Hematopoietic multipotent progenitor cell treated with erythropoietin and hydrocortisone succinate and interleukin-3 and kit ligand, for 15 days (in vitro differentiated cells): ENCODE results near the gene TLR5.

Source experiments
- DNase-seq: peaks from one replicate; pipeline ENCODE4 v3.0.0-alpha.2; 2015; ENCODE audit warnings: low spot score

The TLR5 gene

GRCh38 chr1:223147409-223147808 lies 4.4 kb upstream of the TLR5 start:
- no peak for DNase-seq

- no peak for DNase-seq
Measured at GRCh38 chr1:223146745-223147144, 3.7 kb upstream of the TLR5 start.

- no peak for DNase-seq
Measured at GRCh38 chr1:223144914-223145313, 1.9 kb upstream of the TLR5 start.

GRCh38 chr1:223144431-223144830 lies 1.4 kb upstream of the TLR5 start:
- DNase-seq: no peak

GRCh38 chr1:223143537-223144248 lies 645 bp upstream of the TLR5 start:
- DNase-seq: no peak

GRCh38 chr1:223142269-223142668 lies 779 bp downstream of the TLR5 start:
- no peak for DNase-seq

GRCh38 chr1:223140611-223141405 lies 2.2 kb downstream of the TLR5 start:
- no peak for DNase-seq

GRCh38 chr1:223137455-223138085 lies 5.5 kb downstream of the TLR5 start:
- DNase-seq: no peak

- no peak for DNase-seq
Measured at GRCh38 chr1:223136086-223136485, 7.0 kb downstream of the TLR5 start.

- DNase-seq: no peak
Measured at GRCh38 chr1:223135176-223135942, 7.7 kb downstream of the TLR5 start.

GRCh38 chr1:223133824-223134435 lies 9.1 kb downstream of the TLR5 start:
- peak; percentile 71 for DNase-seq

GRCh38 chr1:223133306-223133823 lies 9.7 kb downstream of the TLR5 start:
- no peak for DNase-seq

GRCh38 chr1:223129229-223129901 lies 13.7 kb downstream of the TLR5 start:
- DNase-seq: peak; percentile 38

- DNase-seq: no peak
Measured at GRCh38 chr1:223126741-223127140, 16.3 kb downstream of the TLR5 start.

- no peak for DNase-seq
Measured at GRCh38 chr1:223125766-223126165, 17.3 kb downstream of the TLR5 start.

- DNase-seq: no peak
Measured at GRCh38 chr1:223123011-223123610, 19.9 kb downstream of the TLR5 start.

GRCh38 chr1:223118418-223118817 lies 24.6 kb downstream of the TLR5 start:
- no peak for DNase-seq

GRCh38 chr1:223116950-223117349 lies 26.1 kb downstream of the TLR5 start:
- no peak for DNase-seq

GRCh38 chr1:223114871-223115270 lies 28.2 kb downstream of the TLR5 start:
- no peak for DNase-seq

GRCh38 chr1:223110952-223111351 lies 32.1 kb downstream of the TLR5 start:
- no peak for DNase-seq
